Retinal pigment epithelial cell (primary cell): ENCODE measurements around the gene DNAJC25.
"Not testable (repeated sequence)": the region's sequence is repeated elsewhere in the genome, so short reads cannot be mapped to it uniquely, and the experiment has no call there.

Source experiments
- DNase-seq: peaks from one replicate; pipeline ENCODE4 v3.0.0-alpha.2; 2010; ENCODE audit warnings: low read depth
- H3K4me3 ChIP-seq: 2 replicates; pipeline ENCODE4 v1.5.1; 2011; ENCODE audit warnings: mild to moderate bottlenecking, low read length, control low read depth, moderate library complexity
- TF ChIP-seq, protein P1 (sequence below): conservative IDR thresholded peaks from 2 replicates; pipeline ENCODE4 v1.5.1; 2011; ENCODE audit warnings: low read depth, low read length, control low read depth, inconsistent platforms

Gene DNAJC25

DNA sequence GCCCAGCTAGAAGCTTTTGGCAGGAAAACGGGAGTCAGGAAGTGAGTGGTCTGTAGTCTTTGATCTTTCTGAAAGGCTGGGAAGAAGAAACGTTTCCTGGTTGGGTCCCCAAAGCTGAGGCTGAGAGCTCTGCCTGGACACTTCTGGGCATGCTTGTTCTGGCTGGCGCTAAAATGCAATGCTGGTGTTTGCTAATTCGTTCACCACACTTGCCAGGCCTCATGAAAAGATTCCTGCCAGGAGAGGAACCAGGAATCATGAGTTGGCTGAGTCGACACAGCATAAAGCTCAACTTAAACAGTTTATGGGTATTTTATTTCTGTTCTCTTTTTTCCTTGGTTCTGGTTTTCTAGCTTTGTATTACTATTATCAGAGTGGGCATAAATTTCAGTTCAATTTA, 21.0 kb upstream of the DNAJC25 start:
- no peak overlapping the region for H3K4me3 ChIP-seq
- TF ChIP-seq, protein P1, sequence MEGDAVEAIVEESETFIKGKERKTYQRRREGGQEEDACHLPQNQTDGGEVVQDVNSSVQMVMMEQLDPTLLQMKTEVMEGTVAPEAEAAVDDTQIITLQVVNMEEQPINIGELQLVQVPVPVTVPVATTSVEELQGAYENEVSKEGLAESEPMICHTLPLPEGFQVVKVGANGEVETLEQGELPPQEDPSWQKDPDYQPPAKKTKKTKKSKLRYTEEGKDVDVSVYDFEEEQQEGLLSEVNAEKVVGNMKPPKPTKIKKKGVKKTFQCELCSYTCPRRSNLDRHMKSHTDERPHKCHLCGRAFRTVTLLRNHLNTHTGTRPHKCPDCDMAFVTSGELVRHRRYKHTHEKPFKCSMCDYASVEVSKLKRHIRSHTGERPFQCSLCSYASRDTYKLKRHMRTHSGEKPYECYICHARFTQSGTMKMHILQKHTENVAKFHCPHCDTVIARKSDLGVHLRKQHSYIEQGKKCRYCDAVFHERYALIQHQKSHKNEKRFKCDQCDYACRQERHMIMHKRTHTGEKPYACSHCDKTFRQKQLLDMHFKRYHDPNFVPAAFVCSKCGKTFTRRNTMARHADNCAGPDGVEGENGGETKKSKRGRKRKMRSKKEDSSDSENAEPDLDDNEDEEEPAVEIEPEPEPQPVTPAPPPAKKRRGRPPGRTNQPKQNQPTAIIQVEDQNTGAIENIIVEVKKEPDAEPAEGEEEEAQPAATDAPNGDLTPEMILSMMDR, result no peak
- no peak for DNase-seq

DNA sequence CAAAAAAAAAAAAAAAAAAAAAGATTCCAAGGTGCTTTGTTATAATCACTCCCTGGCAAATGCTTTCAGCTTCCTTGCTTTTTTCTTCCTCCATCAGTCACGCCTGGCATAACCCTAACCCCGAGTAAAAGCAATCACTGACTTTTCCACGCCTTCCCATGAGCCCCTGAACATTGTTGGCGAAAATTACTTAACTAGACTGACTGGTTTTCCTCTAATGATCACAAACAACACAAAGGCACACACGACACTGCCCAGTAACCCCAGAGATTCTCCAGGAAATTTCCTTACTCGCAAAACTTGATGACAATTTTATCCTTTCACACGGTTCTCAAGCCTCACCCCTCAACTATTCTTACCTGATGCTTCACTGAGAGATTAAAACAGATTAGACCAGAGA, 20.3 kb upstream of the DNAJC25 start:
- TF ChIP-seq, protein P1, result no peak
- no peak for DNase-seq
- H3K4me3 ChIP-seq, result no peak overlapping the region

DNA sequence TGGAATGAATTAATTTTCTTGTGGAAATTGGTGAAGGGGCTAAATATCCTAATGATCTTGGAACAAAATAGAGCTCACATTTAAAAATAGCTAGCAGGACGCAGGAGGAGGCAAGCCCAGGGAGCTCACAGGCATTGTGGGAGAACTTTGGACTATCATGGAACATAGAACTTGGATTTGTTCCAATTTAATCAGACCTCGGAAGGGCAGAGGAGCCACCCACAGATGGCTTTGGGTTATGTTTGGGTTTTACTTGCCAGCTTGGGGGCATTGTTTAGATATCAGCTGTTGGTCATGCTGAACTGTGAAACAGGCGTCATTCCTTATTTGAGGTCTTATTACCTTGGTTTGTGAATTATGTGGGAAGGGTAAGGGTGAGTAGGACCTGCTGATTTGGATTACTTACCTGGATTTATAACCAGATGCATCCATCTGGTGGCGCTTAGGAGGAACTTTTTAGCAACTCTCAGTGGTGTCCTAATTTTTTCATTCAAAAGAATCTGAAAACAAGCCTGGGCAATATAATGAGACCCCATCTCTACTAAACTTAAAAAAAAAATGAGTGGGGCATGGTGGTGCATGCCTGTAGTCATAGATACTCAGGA, 17.6 kb upstream of the DNAJC25 start:
- TF ChIP-seq, protein P1, result no peak
- DNase-seq, result no peak
- H3K4me3 ChIP-seq, result no peak overlapping the region

DNA sequence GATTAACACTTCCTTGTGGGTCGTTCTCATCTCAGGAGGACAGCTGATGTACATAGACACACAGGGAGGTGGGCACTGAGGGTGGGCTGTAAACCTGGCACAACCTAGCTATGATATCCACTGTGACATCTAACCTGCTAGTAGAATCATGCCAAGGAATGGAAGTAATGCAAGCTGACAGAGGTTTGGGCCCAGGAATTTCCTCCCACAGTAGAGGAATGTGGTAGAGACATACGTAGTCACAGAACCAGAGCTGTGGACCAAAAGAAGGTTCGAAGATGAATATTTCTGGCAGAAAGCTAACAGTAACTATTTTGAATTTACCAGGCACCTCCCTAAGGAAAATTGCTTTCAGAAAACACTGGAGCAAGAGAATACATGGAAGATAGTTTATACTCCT, 15.2 kb upstream of the DNAJC25 start:
- TF ChIP-seq, protein P1, result no peak
- no peak overlapping the region for H3K4me3 ChIP-seq

DNA sequence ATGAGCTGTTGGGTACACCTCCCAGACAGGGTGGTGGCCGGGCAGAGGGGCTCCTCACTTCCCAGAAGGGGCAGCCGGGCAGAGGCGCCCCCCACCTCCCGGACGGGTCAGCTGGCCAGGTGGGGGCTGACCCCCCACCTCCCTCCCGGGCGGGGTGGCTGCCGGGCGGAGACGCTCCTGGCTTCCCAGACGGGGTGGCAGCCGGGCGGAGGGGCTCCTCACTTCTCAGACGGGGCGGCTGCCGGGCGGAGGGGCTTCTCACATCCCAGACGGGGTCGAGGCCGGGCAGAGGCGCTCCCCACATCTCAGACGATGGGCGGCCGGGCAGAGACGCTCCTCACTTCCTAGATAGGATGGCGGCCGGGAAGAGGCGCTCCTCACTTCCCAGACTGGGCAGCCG, 13.8 kb upstream of the DNAJC25 start:
- DNase-seq, H3K4me3 ChIP-seq: not testable (repeated sequence)

More for the DNA sequence above, 15.2 kb upstream of the DNAJC25 start:
- DNase-seq, result no peak

DNA sequence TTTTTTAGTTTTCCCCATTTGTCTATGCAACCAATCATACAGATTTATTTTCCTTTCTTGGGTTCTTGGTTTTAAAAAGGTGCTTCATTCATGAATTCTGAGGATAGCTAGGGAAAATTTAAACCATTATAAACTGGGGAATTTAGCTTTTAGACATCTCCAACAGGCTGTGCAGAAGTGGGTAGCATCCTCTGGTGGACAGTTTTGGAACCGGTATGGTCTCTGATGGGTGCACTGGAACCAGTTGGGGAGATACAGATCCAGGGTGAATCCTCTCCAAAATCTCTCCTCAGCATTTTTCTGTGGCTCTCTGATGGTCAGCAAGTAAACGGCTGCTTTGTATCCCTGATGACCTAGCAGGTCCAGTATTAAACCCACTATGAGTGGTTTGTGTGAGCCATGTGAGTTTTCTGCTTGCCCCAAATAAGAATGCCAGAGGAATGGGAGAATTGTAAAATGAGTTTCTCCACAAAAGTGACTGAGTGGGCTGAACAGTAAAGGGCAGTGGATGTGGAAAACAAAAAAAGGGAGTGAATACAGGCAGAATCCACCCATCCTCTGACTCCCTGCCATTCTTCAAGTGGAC, 9.1 kb upstream of the DNAJC25 start:
- TF ChIP-seq, protein P1, result peak; percentile 82
- no peak for DNase-seq

DNA sequence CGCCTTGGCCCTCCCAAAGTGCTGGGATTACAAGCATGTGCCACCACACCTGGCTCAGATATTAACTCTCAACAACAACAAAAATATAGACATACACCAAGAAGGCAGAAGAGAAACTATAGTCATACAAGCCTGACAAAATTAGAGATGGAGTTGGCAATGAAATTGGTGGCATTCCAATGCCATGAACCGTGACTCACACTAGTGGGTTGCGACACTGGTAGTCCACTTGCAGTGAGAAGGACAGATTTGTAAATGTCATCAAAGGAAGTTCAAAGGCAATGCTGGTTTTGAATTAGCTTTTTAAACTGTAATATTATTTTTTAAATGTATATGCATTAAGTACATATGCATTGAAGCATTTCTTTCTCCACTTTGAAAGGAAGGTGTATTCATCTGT, 8.5 kb upstream of the DNAJC25 start:
- TF ChIP-seq, protein P1, result no peak
- no peak overlapping the region for H3K4me3 ChIP-seq
- DNase-seq, result no peak

More for the DNA sequence above, 9.1 kb upstream of the DNAJC25 start:
- H3K4me3 ChIP-seq, result no peak overlapping the region
